ENCODE measurements around the gene TSC22D2. TPM values are rescaled to one million over a fixed set of nuclear protein-coding genes. Genes with fewer than 3 reads are reported as not detected.

Gene TSC22D2
- 10 to 100 TPM; 14.4 to 35.1 (median 21.2) TPM for total RNA-seq

DNA sequence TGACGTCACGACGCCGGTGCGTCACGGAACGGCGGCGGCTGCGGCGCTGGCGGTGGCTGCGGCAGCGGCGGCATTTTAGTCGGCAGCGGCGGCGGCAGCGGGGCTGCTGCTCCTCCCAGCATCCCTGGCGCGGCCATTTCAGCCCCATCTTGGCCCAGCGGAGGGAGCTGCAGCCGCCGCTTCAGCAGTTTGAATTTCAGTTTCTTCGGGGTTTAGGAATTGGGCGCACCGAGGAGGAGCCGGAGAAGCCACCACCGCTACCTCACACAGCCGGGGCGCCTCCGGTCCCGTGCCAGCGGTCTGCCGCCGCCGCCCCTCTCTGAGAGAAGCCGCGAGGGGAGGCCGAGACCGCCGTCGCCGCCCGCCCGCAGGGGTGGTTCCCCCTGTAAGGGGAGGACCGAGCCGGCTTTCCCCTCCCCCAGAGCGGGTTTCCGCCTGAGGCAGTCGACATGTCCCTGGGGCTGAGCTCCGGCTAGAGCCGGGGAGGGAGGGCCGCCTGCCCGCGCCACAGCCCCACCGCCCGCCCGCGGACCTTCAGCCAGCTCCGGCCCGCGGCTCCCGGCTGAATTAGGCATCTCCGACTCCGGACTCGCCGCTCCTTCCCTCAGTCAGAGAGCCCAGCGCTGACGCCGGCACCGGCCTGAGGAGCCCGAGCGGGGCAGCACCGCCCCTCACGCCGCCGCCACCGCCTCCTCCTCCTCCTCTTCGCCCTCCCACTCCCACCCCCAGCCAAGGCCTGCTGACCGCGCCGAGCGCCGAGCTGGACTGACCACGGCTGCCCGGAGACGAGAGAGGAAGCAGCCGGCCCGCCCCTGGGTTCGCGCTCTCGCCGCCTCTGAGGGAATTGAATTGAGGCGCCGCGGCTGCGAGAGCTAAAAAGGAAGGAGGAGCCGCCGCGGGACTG, at the start of gene TSC22D2:
TSS of gene TSC22D2 (plus strand) at position 78 of the 904 bp plus-strand sequence. CDS start 1,053 bp downstream, outside the sequence.
- TF ChIP-seq POLR2A (IDR thresholded peaks at IDR 0.05) = peak; percentile 97 to 98
- TF ChIP-seq CTCF (IDR thresholded peaks at IDR 0.05) = peak in 3 of 6 experiments; percentile 1 to 27 (median 2)
- H3K4me1 ChIP-seq = peaks cover under 1 to 10% of the 10 kb centered on the region in 2 donors
- H3K36me3 ChIP-seq = no peaks in the 10 kb centered on the region
- peak within 1 kb of the TSS; percentile 87 to 94 (median 94) for H3K4me3 ChIP-seq (replicated peaks in 1 of 3)
- H3K27ac ChIP-seq = peak within 1 kb of the TSS; percentile 99 to 100 (median 100)
- H3K9me3 ChIP-seq = no peaks in the 10 kb centered on the region
- 0% methylated on average over 53 of the region's 102 CpGs for WGBS, 2 donors
- intact Hi-C loops (cut with DNase I) = no loop called here
- no peaks in the 10 kb centered on the region for H3K27me3 ChIP-seq
- DNase-seq = peak; percentile 95 to 96

GRCh38 chr3:150359381-150359780, 48.7 kb upstream of the TSC22D2 start:
- H3K4me3 ChIP-seq (replicated peaks in 1 of 3) = no peak overlapping the region
- no peaks in the 10 kb centered on the region for H3K36me3 ChIP-seq
- intact Hi-C loops (cut with DNase I) = no loop called here
- no peak for TF ChIP-seq CTCF (IDR thresholded peaks at IDR 0.05)
- TF ChIP-seq POLR2A (IDR thresholded peaks at IDR 0.05) = no peak
- no peak overlapping the region for H3K27ac ChIP-seq
- DNase-seq = no peak
- no peaks in the 10 kb centered on the region for H3K4me1 ChIP-seq
- 84 to 88% methylated on average over 2 of the region's 2 CpGs for WGBS, 2 donors
- H3K9me3 ChIP-seq = no peaks in the 10 kb centered on the region
- no peaks in the 10 kb centered on the region for H3K27me3 ChIP-seq

DNA sequence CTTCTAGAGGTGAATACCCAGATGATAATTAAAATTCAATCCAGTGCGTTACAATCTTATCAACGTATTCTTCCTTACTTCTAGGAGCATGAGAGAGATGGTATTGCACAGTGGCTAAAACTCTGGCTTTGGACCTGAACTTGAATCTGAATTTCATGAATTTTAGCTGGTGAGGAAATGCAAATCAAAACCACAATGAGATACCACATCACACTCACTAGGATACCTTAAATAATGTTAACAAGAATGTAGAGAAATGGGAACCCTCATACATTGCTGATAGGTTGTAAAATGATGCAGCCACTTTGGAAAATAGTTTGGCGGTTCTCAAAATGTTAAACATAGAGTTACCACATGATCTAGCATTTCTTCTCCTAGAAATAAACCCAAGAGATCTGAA, 47.1 kb upstream of the TSC22D2 start:
- no peaks in the 10 kb centered on the region for H3K27me3 ChIP-seq
- H3K4me1 ChIP-seq = no peaks in the 10 kb centered on the region
- DNase-seq = no peak
- no peaks in the 10 kb centered on the region for H3K9me3 ChIP-seq
- 94 to 98% methylated on average over 3 of the region's 3 CpGs for WGBS, 2 donors
- H3K36me3 ChIP-seq = no peaks in the 10 kb centered on the region
- H3K27ac ChIP-seq = no peak overlapping the region
- TF ChIP-seq POLR2A (IDR thresholded peaks at IDR 0.05) (no peak), CTCF (IDR thresholded peaks at IDR 0.05) (no peak)
- intact Hi-C loops (cut with DNase I) = no loop called here
- H3K4me3 ChIP-seq (replicated peaks in 1 of 3) = no peak overlapping the region

DNA sequence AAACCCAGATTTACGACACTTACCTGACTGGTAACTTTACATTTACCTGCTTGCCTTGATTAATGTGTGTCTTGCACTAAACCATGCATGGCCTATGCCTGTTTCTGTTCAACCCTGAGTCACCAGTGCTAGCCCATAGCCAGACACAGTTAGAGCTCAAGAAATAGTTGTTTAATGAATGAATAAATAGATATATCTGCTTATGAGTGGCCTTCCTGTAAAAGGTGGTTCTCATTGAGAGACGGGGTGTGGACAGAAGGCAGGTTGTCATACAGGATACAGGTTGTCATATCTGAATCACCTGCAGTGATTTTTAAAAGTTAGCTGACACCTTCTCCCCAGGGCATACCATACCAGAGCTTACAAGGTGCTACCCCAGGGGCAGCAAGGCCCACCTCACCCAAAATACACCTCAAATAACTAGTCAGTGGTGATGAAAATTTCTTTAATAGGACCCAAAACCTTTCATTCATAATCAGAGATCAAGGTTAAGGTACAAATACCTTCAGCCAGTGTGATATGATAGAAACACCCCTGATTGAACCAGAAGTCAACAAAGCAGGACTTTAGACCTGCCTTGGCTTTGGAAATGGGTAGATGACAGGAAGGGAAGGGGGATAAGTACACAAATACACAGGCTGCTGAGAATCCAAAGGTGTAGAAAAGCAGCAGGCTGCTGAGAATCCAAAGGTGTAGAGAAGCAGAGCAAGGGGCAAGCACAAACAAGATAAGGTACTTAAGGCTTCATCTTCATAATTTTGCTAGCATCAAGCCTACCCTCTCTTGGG, 45.4 kb upstream of the TSC22D2 start:
- DNase-seq = no peak
- H3K4me1 ChIP-seq = no peaks in the 10 kb centered on the region
- H3K27me3 ChIP-seq = no peaks in the 10 kb centered on the region
- TF ChIP-seq CTCF (IDR thresholded peaks at IDR 0.05) (no peak), POLR2A (IDR thresholded peaks at IDR 0.05) (no peak)
- intact Hi-C loops (cut with DNase I) = no loop called here
- no peaks in the 10 kb centered on the region for H3K36me3 ChIP-seq
- 96 to 99% methylated on average over 2 of the region's 2 CpGs for WGBS, 2 donors
- no peaks in the 10 kb centered on the region for H3K9me3 ChIP-seq
- H3K4me3 ChIP-seq (replicated peaks in 1 of 3) = no peak overlapping the region
- H3K27ac ChIP-seq = no peak overlapping the region

All from thyroid gland (tissue), 4 donors.